Fibroblast of lung (primary cell): ENCODE measurements around the gene HIF1AN.

Experiments used
- CTCF ChIP-seq, 2 donors: IDR thresholded peaks in 1 of 2; conservative IDR thresholded peaks in 1 of 2; 1 replicate in 1 of 2; 2 replicates in 1 of 2; pipeline ENCODE4 v1.5.1; 2011 to 2012; ENCODE audit warnings: low read length in 2 of 2, control low read depth in 1 of 2, inconsistent platforms in 1 of 2, low read depth in 1 of 2, mild to moderate bottlenecking in 1 of 2
- EZH2 ChIP-seq: IDR thresholded peaks from 2 replicates; pipeline ENCODE4 v1.5.1; 2012; ENCODE audit warnings: low read length, control low read depth, mild to moderate bottlenecking; ENCODE audit errors: missing control alignments

GRCh38 chr10:100518761-100519241 lies 16.9 kb upstream of the HIF1AN start:
- peak; percentile 60 to 71 for TF ChIP-seq CTCF (conservative IDR thresholded peaks at IDR 0.05 in 1 of 2, IDR thresholded peaks at IDR 0.05 in 1 of 2; ENCODE audit: low read depth in 1 of 2, low read length in 2 of 2)
- TF ChIP-seq EZH2 = no peak
